WTC11 (cell line): ENCODE results near the gene XIRP2. TPM values are rescaled to one million over a fixed set of nuclear protein-coding genes. Genes with fewer than 3 reads are reported as not detected.

ENCODE experiments used
- ATAC-seq: fragments of 200-7000 bp; cut with Tn5 transposase; 2 replicates; pipeline ENCODE4 v1.10.0; 2021; ENCODE audit warnings: mild to moderate bottlenecking, moderate library complexity
- CTCF ChIA-PET: fragments of 300-600 bp; sonication (Branson Sonifier 250); formaldehyde crosslinking; loops from one replicate; lab custom pipeline; 2021; ENCODE audit warnings: antibody characterized with exemption; lab: Charles Lee
- POLR2A ChIA-PET: fragments of 350-600 bp; sonication (Branson Sonifier 250); formaldehyde crosslinking; loops from one replicate; lab custom pipeline; 2021; ENCODE audit warnings: antibody characterized with exemption; lab: Charles Lee
- DNase-seq: peaks from one replicate; pipeline ENCODE4 v3.0.0; 2021; ENCODE audit warnings: low spot score
- H3K27ac Mint-ChIP-seq: 2 replicates; pipeline ENCODE4 v1.8.0; 2021; ENCODE audit warnings: mixed read lengths
- H3K27me3 Mint-ChIP-seq: 2 replicates; pipeline ENCODE4 v1.8.0; 2021; ENCODE audit warnings: low read depth, mild to moderate bottlenecking, moderate library complexity, mixed read lengths
- H3K36me3 Mint-ChIP-seq: 2 replicates; pipeline ENCODE4 v1.8.0; 2021; ENCODE audit warnings: mixed read lengths
- H3K4me1 Mint-ChIP-seq: 2 replicates; pipeline ENCODE4 v1.8.0; 2022; ENCODE audit warnings: mixed read lengths
- H3K4me3 Mint-ChIP-seq: 2 replicates; pipeline ENCODE4 v1.8.0; 2021; ENCODE audit warnings: mild to moderate bottlenecking, moderate library complexity, mixed read lengths
- H3K9me3 Mint-ChIP-seq: 2 replicates; pipeline ENCODE4 v1.8.0; 2021; ENCODE audit warnings: mixed read lengths
- ATF1 ChIP-seq: sonication (generic); formaldehyde crosslinking; IDR thresholded peaks from 2 replicates; pipeline ENCODE4 v1.8.1; 2023; ENCODE audit warnings: mild to moderate bottlenecking, moderate library complexity, missing genetic modification reagents
- GRHL2 ChIP-seq: fragments of 250-450 bp; sonication (Bioruptor Pico); IDR thresholded peaks from 2 replicates; pipeline ENCODE4 v1.8.0; 2022; ENCODE audit warnings: mild to moderate bottlenecking, moderate library complexity; ENCODE audit not compliant: insufficient replicate concordance, severe bottlenecking
- NFE2L1 ChIP-seq: sonication (generic); formaldehyde crosslinking; IDR thresholded peaks from 2 replicates; pipeline ENCODE4 v1.8.1; 2023; ENCODE audit warnings: missing genetic modification reagents
- RORB ChIP-seq: fragments of 250-450 bp; sonication (Bioruptor Pico); IDR thresholded peaks from 2 replicates; pipeline ENCODE4 v1.9.0; 2021; ENCODE audit warnings: mild to moderate bottlenecking
- SMAD3 ChIP-seq: sonication (generic); formaldehyde crosslinking; IDR thresholded peaks from 2 replicates; pipeline ENCODE4 v1.8.0; 2022; ENCODE audit warnings: missing genetic modification reagents, mild to moderate bottlenecking, borderline replicate concordance
- SMAD4 ChIP-seq: sonication (generic); formaldehyde crosslinking; IDR thresholded peaks from 2 replicates; pipeline ENCODE4 v1.8.0; 2022; ENCODE audit warnings: mild to moderate bottlenecking, missing genetic modification reagents
- TEAD4 ChIP-seq: sonication (generic); formaldehyde crosslinking; IDR thresholded peaks from 2 replicates; pipeline ENCODE4 v1.8.0; 2022; ENCODE audit warnings: mild to moderate bottlenecking, missing genetic modification reagents
- TP53 ChIP-seq: sonication (generic); formaldehyde crosslinking; IDR thresholded peaks from 2 replicates; pipeline ENCODE4 v1.8.1; 2023; ENCODE audit warnings: mild to moderate bottlenecking, missing genetic modification reagents
- ZNF121 ChIP-seq: sonication (generic); formaldehyde crosslinking; IDR thresholded peaks from 2 replicates; pipeline ENCODE4 v1.8.0; 2023; ENCODE audit warnings: missing genetic modification reagents
- ZNF263 ChIP-seq: sonication (generic); formaldehyde crosslinking; IDR thresholded peaks from 2 replicates; pipeline ENCODE4 v1.8.1; 2022; ENCODE audit warnings: low read depth, mild to moderate bottlenecking, moderate library complexity, missing genetic modification reagents
- total RNA-seq: library from RNA; stranded (reverse); gene quantifications from 3 replicates; pipeline ENCODE4 v1.2.3, GENCODE V29; 2021
- TF ChIP-seq, protein P1 (sequence below): sonication (generic); formaldehyde crosslinking; IDR thresholded peaks from 2 replicates; pipeline ENCODE4 v1.8.0; 2022; ENCODE audit warnings: missing genetic modification reagents
- TF ChIP-seq, protein P2 (sequence below): sonication (generic); formaldehyde crosslinking; IDR thresholded peaks from 2 replicates; pipeline ENCODE4 v1.8.1; 2022; ENCODE audit warnings: mild to moderate bottlenecking, missing genetic modification reagents, moderate library complexity, borderline replicate concordance
- TF ChIP-seq, protein P3 (sequence below): fragments of 250-450 bp; sonication (Bioruptor Pico); conservative IDR thresholded peaks from 2 replicates; pipeline ENCODE4 v1.9.0; 2021; ENCODE audit warnings: mild to moderate bottlenecking
- TF ChIP-seq, protein P4 (sequence below): sonication (generic); formaldehyde crosslinking; IDR thresholded peaks from 2 replicates; pipeline ENCODE4 v1.8.1; 2022; ENCODE audit warnings: mild to moderate bottlenecking, moderate library complexity, missing genetic modification reagents
- TF ChIP-seq, protein P5 (sequence below): sonication (generic); formaldehyde crosslinking; IDR thresholded peaks from 2 replicates; pipeline ENCODE4 v1.8.0; 2023; ENCODE audit warnings: missing genetic modification reagents
- TF ChIP-seq, protein P6 (sequence below): sonication (generic); formaldehyde crosslinking; IDR thresholded peaks from 2 replicates; pipeline ENCODE4 v1.8.0; 2022; ENCODE audit warnings: mild to moderate bottlenecking, missing genetic modification reagents
- TF ChIP-seq, protein P7 (sequence below): fragments of 200-600 bp; IDR thresholded peaks from 2 replicates; pipeline ENCODE4 v1.8.0; 2022; ENCODE audit warnings: antibody characterized with exemption

The XIRP2 gene
- total RNA-seq, 1 experiment from 2014 or later: 0.87 TPM

DNA sequence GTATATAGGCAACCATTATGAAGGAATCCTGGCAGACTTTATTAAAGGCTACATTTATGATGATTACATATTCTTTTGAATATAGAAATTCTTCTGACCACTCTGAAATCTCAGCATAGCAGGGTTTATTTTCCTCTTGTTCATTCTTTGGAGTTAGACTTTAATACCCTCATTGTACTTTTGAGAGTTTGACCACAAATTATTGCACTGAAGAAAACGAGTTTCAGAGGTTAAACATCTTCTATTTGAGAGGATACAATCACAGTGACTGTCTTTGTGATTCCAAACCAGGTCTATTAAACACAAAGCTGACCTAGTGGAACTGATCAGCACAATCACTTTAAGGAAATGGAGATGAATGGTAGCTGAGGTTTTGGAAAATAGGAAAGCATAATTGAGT is 71.3 kb downstream of the XIRP2 start:
- ChIA-PET CTCF (no interaction called here), POLR2A (no interaction called here)
- Mint-ChIP-seq H3K9me3 (peaks cover 2% of the 10 kb centered on the region), H3K4me1 (peaks cover 38% of the 10 kb centered on the region), H3K4me3 (no peak overlapping the region), H3K27ac (peak overlapping the region; percentile 22; the same call in 1 of the 2 replicates), H3K27me3 (no peaks in the 10 kb centered on the region), H3K36me3 (no peaks in the 10 kb centered on the region)
- ATAC-seq (no peak), DNase-seq (no peak)
- TF ChIP-seq TEAD4 (CRISPR knock-in tag): no peak
- TF ChIP-seq, protein P1, sequence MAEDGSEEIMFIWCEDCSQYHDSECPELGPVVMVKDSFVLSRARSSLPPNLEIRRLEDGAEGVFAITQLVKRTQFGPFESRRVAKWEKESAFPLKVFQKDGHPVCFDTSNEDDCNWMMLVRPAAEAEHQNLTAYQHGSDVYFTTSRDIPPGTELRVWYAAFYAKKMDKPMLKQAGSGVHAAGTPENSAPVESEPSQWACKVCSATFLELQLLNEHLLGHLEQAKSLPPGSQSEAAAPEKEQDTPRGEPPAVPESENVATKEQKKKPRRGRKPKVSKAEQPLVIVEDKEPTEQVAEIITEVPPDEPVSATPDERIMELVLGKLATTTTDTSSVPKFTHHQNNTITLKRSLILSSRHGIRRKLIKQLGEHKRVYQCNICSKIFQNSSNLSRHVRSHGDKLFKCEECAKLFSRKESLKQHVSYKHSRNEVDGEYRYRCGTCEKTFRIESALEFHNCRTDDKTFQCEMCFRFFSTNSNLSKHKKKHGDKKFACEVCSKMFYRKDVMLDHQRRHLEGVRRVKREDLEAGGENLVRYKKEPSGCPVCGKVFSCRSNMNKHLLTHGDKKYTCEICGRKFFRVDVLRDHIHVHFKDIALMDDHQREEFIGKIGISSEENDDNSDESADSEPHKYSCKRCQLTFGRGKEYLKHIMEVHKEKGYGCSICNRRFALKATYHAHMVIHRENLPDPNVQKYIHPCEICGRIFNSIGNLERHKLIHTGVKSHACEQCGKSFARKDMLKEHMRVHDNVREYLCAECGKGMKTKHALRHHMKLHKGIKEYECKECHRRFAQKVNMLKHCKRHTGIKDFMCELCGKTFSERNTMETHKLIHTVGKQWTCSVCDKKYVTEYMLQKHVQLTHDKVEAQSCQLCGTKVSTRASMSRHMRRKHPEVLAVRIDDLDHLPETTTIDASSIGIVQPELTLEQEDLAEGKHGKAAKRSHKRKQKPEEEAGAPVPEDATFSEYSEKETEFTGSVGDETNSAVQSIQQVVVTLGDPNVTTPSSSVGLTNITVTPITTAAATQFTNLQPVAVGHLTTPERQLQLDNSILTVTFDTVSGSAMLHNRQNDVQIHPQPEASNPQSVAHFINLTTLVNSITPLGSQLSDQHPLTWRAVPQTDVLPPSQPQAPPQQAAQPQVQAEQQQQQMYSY (CRISPR knock-in tag): no peak
- TF ChIP-seq, protein P2, sequence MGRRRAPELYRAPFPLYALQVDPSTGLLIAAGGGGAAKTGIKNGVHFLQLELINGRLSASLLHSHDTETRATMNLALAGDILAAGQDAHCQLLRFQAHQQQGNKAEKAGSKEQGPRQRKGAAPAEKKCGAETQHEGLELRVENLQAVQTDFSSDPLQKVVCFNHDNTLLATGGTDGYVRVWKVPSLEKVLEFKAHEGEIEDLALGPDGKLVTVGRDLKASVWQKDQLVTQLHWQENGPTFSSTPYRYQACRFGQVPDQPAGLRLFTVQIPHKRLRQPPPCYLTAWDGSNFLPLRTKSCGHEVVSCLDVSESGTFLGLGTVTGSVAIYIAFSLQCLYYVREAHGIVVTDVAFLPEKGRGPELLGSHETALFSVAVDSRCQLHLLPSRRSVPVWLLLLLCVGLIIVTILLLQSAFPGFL (CRISPR knock-in tag): no peak

DNA sequence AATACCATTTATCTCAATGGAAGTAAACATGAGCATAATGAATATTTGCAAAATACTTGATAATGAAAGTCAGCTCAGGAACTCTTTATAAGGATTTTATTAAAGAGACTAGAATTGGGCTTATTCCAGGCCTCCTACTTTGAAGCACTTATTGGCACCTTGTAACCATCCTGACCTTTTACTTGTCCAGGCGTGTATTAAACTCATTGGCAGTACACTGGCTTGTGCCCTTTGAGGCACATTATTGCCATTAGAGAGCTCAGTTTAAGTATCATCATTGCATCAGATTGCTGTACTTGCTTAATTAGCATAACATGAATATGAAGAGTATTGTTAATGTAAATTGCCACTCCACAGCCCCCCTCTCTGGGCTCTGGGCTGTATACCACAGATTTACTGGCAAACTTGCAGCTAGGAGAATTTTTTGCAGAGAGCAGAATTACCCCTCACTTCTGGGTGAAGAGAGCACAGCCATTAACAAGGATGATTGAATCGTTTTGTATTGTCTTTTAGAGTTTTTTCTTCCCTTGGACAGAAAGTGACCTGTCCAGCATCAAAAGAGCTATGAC is 72.5 kb downstream of the XIRP2 start:
- Mint-ChIP-seq H3K4me3 (no peak overlapping the region), H3K4me1 (peaks cover 38% of the 10 kb centered on the region), H3K9me3 (no peaks in the 10 kb centered on the region), H3K27me3 (no peaks in the 10 kb centered on the region), H3K27ac (no peak overlapping the region), H3K36me3 (no peaks in the 10 kb centered on the region)
- ATAC-seq: peak; percentile 49
- ChIA-PET POLR2A (no interaction called here), CTCF (interaction anchor here (1.0 kb wide), 1 partner anchor 16 kb away, joined by 3 read pairs; no protein-coding TSS in a partner anchor)
- DNase-seq: no peak
- TF ChIP-seq NFE2L1 (CRISPR knock-in tag) (no peak), TEAD4 (CRISPR knock-in tag) (no peak), RORB (CRISPR knock-in tag) (no peak), ATF1 (no peak), GRHL2 (CRISPR knock-in tag) (no peak), TP53 (CRISPR knock-in tag) (no peak), ZNF121 (no peak), SMAD4 (CRISPR knock-in tag) (no peak), ZNF263 (CRISPR knock-in tag) (no peak), SMAD3 (CRISPR knock-in tag) (no peak)
- TF ChIP-seq, protein P3, sequence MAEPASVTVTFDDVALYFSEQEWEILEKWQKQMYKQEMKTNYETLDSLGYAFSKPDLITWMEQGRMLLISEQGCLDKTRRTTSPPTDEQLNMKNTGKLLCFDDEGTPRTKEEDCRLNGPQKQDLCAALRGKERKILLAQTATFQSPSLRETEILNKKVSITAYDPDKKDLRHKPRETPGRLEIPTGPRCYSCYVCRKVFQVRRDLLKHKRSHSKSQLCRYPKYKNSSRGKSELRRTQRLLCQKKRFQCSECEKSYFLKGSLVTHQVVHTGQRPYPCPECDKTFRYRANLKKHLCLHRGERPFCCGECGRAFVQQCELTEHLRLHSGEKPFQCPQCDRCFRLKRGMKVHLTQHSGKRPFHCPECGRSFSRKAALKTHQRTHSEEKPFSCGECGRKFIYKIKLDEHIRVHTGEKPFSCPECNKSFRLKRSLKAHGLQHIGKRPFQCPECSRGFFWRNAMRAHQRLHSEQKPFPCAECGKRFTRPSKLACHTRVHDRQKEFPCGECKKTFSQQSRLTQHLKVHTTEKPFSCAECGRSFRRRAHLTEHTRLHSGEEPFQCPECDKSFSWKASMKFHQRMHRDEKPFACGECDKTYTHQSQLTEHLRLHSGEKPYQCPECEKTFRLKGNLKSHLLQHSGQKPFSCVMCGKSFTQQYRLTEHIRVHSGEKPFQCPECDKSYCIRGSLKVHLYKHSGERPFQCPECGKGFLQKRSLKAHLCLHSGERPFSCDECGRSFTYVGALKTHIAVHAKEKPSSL (CRISPR knock-in tag): no peak
- TF ChIP-seq, protein P4, sequence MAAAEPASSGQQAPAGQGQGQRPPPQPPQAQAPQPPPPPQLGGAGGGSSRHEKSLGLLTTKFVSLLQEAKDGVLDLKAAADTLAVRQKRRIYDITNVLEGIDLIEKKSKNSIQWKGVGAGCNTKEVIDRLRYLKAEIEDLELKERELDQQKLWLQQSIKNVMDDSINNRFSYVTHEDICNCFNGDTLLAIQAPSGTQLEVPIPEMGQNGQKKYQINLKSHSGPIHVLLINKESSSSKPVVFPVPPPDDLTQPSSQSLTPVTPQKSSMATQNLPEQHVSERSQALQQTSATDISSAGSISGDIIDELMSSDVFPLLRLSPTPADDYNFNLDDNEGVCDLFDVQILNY (CRISPR knock-in tag): no peak
- TF ChIP-seq, protein P5, sequence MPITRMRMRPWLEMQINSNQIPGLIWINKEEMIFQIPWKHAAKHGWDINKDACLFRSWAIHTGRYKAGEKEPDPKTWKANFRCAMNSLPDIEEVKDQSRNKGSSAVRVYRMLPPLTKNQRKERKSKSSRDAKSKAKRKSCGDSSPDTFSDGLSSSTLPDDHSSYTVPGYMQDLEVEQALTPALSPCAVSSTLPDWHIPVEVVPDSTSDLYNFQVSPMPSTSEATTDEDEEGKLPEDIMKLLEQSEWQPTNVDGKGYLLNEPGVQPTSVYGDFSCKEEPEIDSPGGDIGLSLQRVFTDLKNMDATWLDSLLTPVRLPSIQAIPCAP (CRISPR knock-in tag): no peak
- TF ChIP-seq, protein P6, sequence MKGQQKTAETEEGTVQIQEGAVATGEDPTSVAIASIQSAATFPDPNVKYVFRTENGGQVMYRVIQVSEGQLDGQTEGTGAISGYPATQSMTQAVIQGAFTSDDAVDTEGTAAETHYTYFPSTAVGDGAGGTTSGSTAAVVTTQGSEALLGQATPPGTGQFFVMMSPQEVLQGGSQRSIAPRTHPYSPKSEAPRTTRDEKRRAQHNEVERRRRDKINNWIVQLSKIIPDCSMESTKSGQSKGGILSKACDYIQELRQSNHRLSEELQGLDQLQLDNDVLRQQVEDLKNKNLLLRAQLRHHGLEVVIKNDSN: no peak
- TF ChIP-seq, protein P7, sequence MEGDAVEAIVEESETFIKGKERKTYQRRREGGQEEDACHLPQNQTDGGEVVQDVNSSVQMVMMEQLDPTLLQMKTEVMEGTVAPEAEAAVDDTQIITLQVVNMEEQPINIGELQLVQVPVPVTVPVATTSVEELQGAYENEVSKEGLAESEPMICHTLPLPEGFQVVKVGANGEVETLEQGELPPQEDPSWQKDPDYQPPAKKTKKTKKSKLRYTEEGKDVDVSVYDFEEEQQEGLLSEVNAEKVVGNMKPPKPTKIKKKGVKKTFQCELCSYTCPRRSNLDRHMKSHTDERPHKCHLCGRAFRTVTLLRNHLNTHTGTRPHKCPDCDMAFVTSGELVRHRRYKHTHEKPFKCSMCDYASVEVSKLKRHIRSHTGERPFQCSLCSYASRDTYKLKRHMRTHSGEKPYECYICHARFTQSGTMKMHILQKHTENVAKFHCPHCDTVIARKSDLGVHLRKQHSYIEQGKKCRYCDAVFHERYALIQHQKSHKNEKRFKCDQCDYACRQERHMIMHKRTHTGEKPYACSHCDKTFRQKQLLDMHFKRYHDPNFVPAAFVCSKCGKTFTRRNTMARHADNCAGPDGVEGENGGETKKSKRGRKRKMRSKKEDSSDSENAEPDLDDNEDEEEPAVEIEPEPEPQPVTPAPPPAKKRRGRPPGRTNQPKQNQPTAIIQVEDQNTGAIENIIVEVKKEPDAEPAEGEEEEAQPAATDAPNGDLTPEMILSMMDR: no peak
